ENCODE data around the gene DMD. TPM values are rescaled to one million over a fixed set of nuclear protein-coding genes. Genes with fewer than 3 reads are reported as not detected.

Gene DMD
- total and polyA plus RNA-seq, 2 of the 13 experiments (the other 11 are each of a cell fraction or from before 2014, with no cell fraction given): 17.6 to 25.9 TPM

DNA sequence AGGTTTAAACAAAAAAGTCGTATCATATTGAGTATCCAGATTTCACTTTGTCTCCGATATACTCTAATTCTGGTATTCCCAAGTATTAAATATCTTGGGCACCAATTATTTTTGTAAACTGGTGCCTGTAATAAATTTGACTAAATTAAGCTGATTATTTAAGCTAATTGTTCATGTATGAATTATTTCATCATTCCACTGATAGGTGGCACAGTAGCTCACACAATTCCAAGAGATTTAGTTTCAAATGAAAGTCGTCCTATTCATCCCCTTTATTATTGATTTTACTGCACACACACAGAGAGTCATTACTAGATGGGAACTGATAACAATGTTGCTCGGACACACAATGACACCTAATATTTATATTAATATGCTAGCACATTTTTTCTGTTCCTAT is 432.4 kb downstream of the DMD start:
- FAIRE-seq (no peak), ATAC-seq (no peak), DNase-seq (ENCODE audit: low spot score) (no peak)
- Histone ChIP-seq H2AFZ (ENCODE audit: low read length) (no peak overlapping the region), H4K20me1 (ENCODE audit: insufficient read depth, low read length) (no peaks in the 10 kb centered on the region), H3K4me1 (ENCODE audit: insufficient read depth, low read length) (no peaks in the 10 kb centered on the region), H3K36me3 (replicated peaks in 1 of 2; ENCODE audit: control insufficient read depth in 1 of 2, insufficient read depth in 2 of 2, low read length in 2 of 2) (no peaks in the 10 kb centered on the region), H3K4me2 (ENCODE audit: low read depth, low read length) (no peak overlapping the region), H3K9ac (ENCODE audit: insufficient read depth, low read depth, low read length) (no peak overlapping the region), H3K9me3 (ENCODE audit: low read length) (no peaks in the 10 kb centered on the region), H3K27ac (ENCODE audit: extremely low read length, insufficient read depth, low read length) (no peak overlapping the region), H3K79me2 (ENCODE audit: insufficient read depth, low read length) (no peaks in the 10 kb centered on the region), H3K27me3 (ENCODE audit: control insufficient read depth in 1 of 2, insufficient read depth in 2 of 2, low read length in 2 of 2) (no peaks in the 10 kb centered on the region), H3K4me3 (replicated peaks in 1 of 3; ENCODE audit: insufficient read depth in 1 of 3, low read depth in 2 of 3, low read length in 3 of 3) (no peak overlapping the region)
- intact Hi-C loops (cut with micrococcal nuclease; ENCODE audit: unreplicated experiment): no loop called here
- ChIA-PET POLR2A (no interaction called here), CTCF (ENCODE audit: low intra/inter-chr PET ratio, low total read pairs) (no interaction called here)
- WGBS (ENCODE audit: low lambda C conversion rate): 29% methylated on average over 4 of the region's 4 CpGs
- no TSS peak for BruUV-seq (replicated peaks)
- in situ Hi-C loops (cut with HindIII; ENCODE audit: extremely low pct_ligation_motif_present, low pct_unique_long_range_greater_than_20kb): no loop called here
- TF ChIP-seq, protein P1, sequence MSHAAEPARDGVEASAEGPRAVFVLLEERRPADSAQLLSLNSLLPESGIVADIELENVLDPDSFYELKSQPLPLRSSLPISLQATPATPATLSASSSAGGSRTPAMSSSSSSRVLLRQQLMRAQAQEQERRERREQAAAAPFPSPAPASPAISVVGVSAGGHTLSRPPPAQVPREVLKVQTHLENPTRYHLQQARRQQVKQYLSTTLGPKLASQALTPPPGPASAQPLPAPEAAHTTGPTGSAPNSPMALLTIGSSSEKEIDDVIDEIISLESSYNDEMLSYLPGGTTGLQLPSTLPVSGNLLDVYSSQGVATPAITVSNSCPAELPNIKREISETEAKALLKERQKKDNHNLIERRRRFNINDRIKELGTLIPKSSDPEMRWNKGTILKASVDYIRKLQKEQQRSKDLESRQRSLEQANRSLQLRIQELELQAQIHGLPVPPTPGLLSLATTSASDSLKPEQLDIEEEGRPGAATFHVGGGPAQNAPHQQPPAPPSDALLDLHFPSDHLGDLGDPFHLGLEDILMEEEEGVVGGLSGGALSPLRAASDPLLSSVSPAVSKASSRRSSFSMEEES (CRISPR knock-in tag; IDR thresholded peaks at IDR 0.05): no peak
- TF ChIP-seq ZNF672 (CRISPR knock-in tag; IDR thresholded peaks at IDR 0.05) (no peak), ZNF598 (CRISPR knock-in tag; IDR thresholded peaks at IDR 0.05; ENCODE audit: borderline replicate concordance) (no peak), GZF1 (CRISPR knock-in tag; IDR thresholded peaks at IDR 0.05) (no peak), STAG1 (CRISPR knock-in tag; IDR thresholded peaks at IDR 0.05) (no peak), NFE2L2 (IDR thresholded peaks at IDR 0.05; ENCODE audit: low read length) (no peak), ZNF274 (CRISPR knock-in tag; IDR thresholded peaks at IDR 0.05) (no peak), ELF1 (CRISPR knock-in tag; IDR thresholded peaks at IDR 0.05) (no peak), HDAC2 (CRISPR knock-in tag; IDR thresholded peaks at IDR 0.05) (no peak), ZNF792 (CRISPR knock-in tag; IDR thresholded peaks at IDR 0.05) (no peak), GTF3A (CRISPR knock-in tag; conservative IDR thresholded peaks at IDR 0.05) (no peak), ZNF749 (CRISPR knock-in tag; IDR thresholded peaks at IDR 0.05; ENCODE audit: borderline replicate concordance) (no peak), ZNF557 (CRISPR knock-in tag; IDR thresholded peaks at IDR 0.05) (no peak)
- TF ChIP-seq, protein P2, sequence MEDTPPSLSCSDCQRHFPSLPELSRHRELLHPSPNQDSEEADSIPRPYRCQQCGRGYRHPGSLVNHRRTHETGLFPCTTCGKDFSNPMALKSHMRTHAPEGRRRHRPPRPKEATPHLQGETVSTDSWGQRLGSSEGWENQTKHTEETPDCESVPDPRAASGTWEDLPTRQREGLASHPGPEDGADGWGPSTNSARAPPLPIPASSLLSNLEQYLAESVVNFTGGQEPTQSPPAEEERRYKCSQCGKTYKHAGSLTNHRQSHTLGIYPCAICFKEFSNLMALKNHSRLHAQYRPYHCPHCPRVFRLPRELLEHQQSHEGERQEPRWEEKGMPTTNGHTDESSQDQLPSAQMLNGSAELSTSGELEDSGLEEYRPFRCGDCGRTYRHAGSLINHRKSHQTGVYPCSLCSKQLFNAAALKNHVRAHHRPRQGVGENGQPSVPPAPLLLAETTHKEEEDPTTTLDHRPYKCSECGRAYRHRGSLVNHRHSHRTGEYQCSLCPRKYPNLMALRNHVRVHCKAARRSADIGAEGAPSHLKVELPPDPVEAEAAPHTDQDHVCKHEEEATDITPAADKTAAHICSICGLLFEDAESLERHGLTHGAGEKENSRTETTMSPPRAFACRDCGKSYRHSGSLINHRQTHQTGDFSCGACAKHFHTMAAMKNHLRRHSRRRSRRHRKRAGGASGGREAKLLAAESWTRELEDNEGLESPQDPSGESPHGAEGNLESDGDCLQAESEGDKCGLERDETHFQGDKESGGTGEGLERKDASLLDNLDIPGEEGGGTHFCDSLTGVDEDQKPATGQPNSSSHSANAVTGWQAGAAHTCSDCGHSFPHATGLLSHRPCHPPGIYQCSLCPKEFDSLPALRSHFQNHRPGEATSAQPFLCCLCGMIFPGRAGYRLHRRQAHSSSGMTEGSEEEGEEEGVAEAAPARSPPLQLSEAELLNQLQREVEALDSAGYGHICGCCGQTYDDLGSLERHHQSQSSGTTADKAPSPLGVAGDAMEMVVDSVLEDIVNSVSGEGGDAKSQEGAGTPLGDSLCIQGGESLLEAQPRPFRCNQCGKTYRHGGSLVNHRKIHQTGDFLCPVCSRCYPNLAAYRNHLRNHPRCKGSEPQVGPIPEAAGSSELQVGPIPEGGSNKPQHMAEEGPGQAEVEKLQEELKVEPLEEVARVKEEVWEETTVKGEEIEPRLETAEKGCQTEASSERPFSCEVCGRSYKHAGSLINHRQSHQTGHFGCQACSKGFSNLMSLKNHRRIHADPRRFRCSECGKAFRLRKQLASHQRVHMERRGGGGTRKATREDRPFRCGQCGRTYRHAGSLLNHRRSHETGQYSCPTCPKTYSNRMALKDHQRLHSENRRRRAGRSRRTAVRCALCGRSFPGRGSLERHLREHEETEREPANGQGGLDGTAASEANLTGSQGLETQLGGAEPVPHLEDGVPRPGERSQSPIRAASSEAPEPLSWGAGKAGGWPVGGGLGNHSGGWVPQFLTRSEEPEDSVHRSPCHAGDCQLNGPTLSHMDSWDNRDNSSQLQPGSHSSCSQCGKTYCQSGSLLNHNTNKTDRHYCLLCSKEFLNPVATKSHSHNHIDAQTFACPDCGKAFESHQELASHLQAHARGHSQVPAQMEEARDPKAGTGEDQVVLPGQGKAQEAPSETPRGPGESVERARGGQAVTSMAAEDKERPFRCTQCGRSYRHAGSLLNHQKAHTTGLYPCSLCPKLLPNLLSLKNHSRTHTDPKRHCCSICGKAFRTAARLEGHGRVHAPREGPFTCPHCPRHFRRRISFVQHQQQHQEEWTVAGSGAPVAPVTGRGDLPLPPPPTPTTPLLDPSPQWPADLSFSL (CRISPR knock-in tag; IDR thresholded peaks at IDR 0.05): no peak
- TF ChIP-seq, protein P3, sequence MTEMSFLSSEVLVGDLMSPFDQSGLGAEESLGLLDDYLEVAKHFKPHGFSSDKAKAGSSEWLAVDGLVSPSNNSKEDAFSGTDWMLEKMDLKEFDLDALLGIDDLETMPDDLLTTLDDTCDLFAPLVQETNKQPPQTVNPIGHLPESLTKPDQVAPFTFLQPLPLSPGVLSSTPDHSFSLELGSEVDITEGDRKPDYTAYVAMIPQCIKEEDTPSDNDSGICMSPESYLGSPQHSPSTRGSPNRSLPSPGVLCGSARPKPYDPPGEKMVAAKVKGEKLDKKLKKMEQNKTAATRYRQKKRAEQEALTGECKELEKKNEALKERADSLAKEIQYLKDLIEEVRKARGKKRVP (CRISPR knock-in tag; IDR thresholded peaks at IDR 0.05): no peak
- TF ChIP-seq, protein P4, sequence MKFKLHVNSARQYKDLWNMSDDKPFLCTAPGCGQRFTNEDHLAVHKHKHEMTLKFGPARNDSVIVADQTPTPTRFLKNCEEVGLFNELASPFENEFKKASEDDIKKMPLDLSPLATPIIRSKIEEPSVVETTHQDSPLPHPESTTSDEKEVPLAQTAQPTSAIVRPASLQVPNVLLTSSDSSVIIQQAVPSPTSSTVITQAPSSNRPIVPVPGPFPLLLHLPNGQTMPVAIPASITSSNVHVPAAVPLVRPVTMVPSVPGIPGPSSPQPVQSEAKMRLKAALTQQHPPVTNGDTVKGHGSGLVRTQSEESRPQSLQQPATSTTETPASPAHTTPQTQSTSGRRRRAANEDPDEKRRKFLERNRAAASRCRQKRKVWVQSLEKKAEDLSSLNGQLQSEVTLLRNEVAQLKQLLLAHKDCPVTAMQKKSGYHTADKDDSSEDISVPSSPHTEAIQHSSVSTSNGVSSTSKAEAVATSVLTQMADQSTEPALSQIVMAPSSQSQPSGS (CRISPR knock-in tag; IDR thresholded peaks at IDR 0.05): no peak

Measured in HepG2 (cell line).